Caco-2 (cell line): ENCODE results near the gene FOXP3. TPM values are rescaled to one million over a fixed set of nuclear protein-coding genes. Genes with fewer than 3 reads are reported as not detected.
"Not testable (repeated sequence)": the region's sequence is repeated elsewhere in the genome, so short reads cannot be mapped to it uniquely, and the experiment has no call there.

Experiments
- BruUV-seq: library from RNA; stranded (reverse); fragments of 400-500 nt; replicated peaks from 2 replicates; lab custom pipeline; 2021; lab: Mats Ljungman, UMichigan
- CTCF ChIA-PET: fragments of 300-600 bp; sonication (Branson Sonifier 250); formaldehyde crosslinking; loops from one replicate; lab custom pipeline; 2022; ENCODE audit warnings: antibody characterized with exemption; lab: Charles Lee
- POLR2A ChIA-PET: fragments of 300-600 bp; sonication (Branson Sonifier 250); formaldehyde crosslinking; loops from one replicate; lab custom pipeline; 2022; ENCODE audit warnings: antibody characterized with exemption; lab: Charles Lee
- DNase-seq, 2 experiments: peaks; one replicate each; pipeline versions ENCODE4 v3.0.0 to v3.0.0-alpha.2; 2020 to 2022
- H3K27me3 ChIP-seq: replicated peaks from 2 replicates; pipeline ENCODE4 v1.6.0; 2011; ENCODE audit warnings: low read length; ENCODE audit not compliant: control insufficient read depth, insufficient read depth
- H3K36me3 ChIP-seq: 2 replicates; pipeline ENCODE4 v1.5.1; 2011; ENCODE audit warnings: low read length; ENCODE audit not compliant: control insufficient read depth, insufficient read depth
- H3K4me1 ChIP-seq: fragments of 250-450 bp; sonication (Bioruptor Pico); 2 replicates; pipeline ENCODE4 v1.5.1; 2020; ENCODE audit warnings: mild to moderate bottlenecking
- H3K4me3 ChIP-seq: 2 replicates; pipeline ENCODE4 v1.5.1; 2011; ENCODE audit warnings: low read depth, mild to moderate bottlenecking, control low read depth, low read length
- H3K9me3 ChIP-seq: fragments of 250-450 bp; sonication (Bioruptor Pico); 2 replicates; pipeline ENCODE4 v1.5.1; 2020; ENCODE audit warnings: mild to moderate bottlenecking, moderate library complexity
- H3K27ac Mint-ChIP-seq: one replicate; pipeline ENCODE4 v1.8.0; 2022; ENCODE audit warnings: mixed read lengths; ENCODE audit not compliant: unreplicated experiment
- H3K27me3 Mint-ChIP-seq: one replicate; pipeline ENCODE4 v1.8.0; 2022; ENCODE audit warnings: mixed read lengths; ENCODE audit not compliant: insufficient read depth, unreplicated experiment
- H3K36me3 Mint-ChIP-seq: one replicate; pipeline ENCODE4 v1.8.0; 2022; ENCODE audit warnings: mild to moderate bottlenecking, mixed read lengths; ENCODE audit not compliant: insufficient read depth, unreplicated experiment
- H3K4me1 Mint-ChIP-seq: one replicate; pipeline ENCODE4 v1.8.0; 2022; ENCODE audit warnings: low read depth, mixed read lengths; ENCODE audit not compliant: unreplicated experiment
- H3K4me3 Mint-ChIP-seq: one replicate; pipeline ENCODE4 v1.8.0; 2022; ENCODE audit warnings: mild to moderate bottlenecking, moderate library complexity, mixed read lengths; ENCODE audit not compliant: unreplicated experiment
- H3K9me3 Mint-ChIP-seq: one replicate; pipeline ENCODE4 v1.8.0; 2022; ENCODE audit warnings: mixed read lengths; ENCODE audit not compliant: unreplicated experiment
- CTCF ChIP-seq, 2 experiments: fragments of 200-600 bp in 1 of 2; IDR thresholded peaks; 1 replicate in 1 of 2; 2 replicates in 1 of 2; pipeline versions ENCODE4 v1.5.1 to v1.8.0; 2011 to 2022; ENCODE audit warnings: antibody characterized with exemption in 1 of 2, control low read depth in 1 of 2, inconsistent platforms in 1 of 2, low read depth in 1 of 2, low read length in 1 of 2, mild to moderate bottlenecking in 1 of 2, moderate library complexity in 1 of 2; ENCODE audit not compliant: insufficient read depth in 1 of 2, severe bottlenecking in 1 of 2, unreplicated experiment in 1 of 2
- intact Hi-C: fragments of 100-400 bp; cut with micrococcal nuclease; formaldehyde crosslinking; loops from one replicate; pipeline ENCODE4 v1.10.0; 2022; ENCODE audit not compliant: unreplicated experiment
- total RNA-seq: library from RNA; stranded (reverse); gene quantifications from 2 replicates; pipeline ENCODE4 v1.2.3, GENCODE V29; 2022

The FOXP3 gene
- total RNA-seq, 1 experiment from 2014 or later: 0.88 TPM

- Mint-ChIP-seq H3K27ac (no peak within 1 kb of the TSS), H3K27me3 (no peaks in the 10 kb centered on the region), H3K9me3 (no peaks in the 10 kb centered on the region), H3K4me3 (no peak within 1 kb of the TSS), H3K4me1 (peaks cover under 1% of the 10 kb centered on the region), H3K36me3 (peaks cover under 1% of the 10 kb centered on the region)
- intact Hi-C loops: no loop called here
- no peak for TF ChIP-seq CTCF (IDR thresholded peaks at IDR 0.05; ENCODE audit: insufficient read depth in 1 of 2, low read depth in 1 of 2, low read length in 1 of 2, severe bottlenecking in 1 of 2, unreplicated experiment in 1 of 2)
- no peak within 1 kb of the TSS for H3K4me3 ChIP-seq
- ChIA-PET POLR2A (no interaction called here), CTCF (no interaction called here)
- H3K9me3 ChIP-seq: no peaks in the 10 kb centered on the region
- no peaks in the 10 kb centered on the region for H3K36me3 ChIP-seq
- DNase-seq: no peak
- no peaks in the 10 kb centered on the region for H3K4me1 ChIP-seq
- BruUV-seq: no TSS peak
- no peaks in the 10 kb centered on the region for H3K27me3 ChIP-seq
Measured at GRCh38 chrX:49303346-49303745, 38.8 kb upstream of the FOXP3 start, which contains the start of gene GAGE10. Gene GAGE10, plus strand, starts transcription at chrX:49303646. Its CDS starts 1,214 bp downstream, at chrX:49304860.

- Mint-ChIP-seq H3K4me3 (no peak overlapping the region), H3K36me3 (no peaks in the 10 kb centered on the region), H3K4me1 (no peaks in the 10 kb centered on the region), H3K27me3 (peaks cover 4% of the 10 kb centered on the region), H3K9me3 (no peaks in the 10 kb centered on the region), H3K27ac (no peak overlapping the region)
- Histone ChIP-seq H3K36me3 (no peaks in the 10 kb centered on the region), H3K9me3 (no peaks in the 10 kb centered on the region), H3K4me3 (no peak overlapping the region), H3K27me3 (no peaks in the 10 kb centered on the region), H3K4me1 (no peaks in the 10 kb centered on the region)
- no peak for DNase-seq
- ChIA-PET CTCF (no interaction called here), POLR2A (no interaction called here)
- no peak for TF ChIP-seq CTCF (IDR thresholded peaks at IDR 0.05; ENCODE audit: insufficient read depth in 1 of 2, low read depth in 1 of 2, low read length in 1 of 2, severe bottlenecking in 1 of 2, unreplicated experiment in 1 of 2)
- BruUV-seq: no TSS peak
- intact Hi-C loops: no loop called here
Measured at GRCh38 chrX:49300703-49301102, 36.2 kb upstream of the FOXP3 start.

- H3K9me3 ChIP-seq, POLR2A ChIA-PET, H3K36me3 ChIP-seq, H3K4me3 ChIP-seq, H3K27me3 Mint-ChIP-seq, H3K4me1 Mint-ChIP-seq, DNase-seq, H3K27me3 ChIP-seq, H3K9me3 Mint-ChIP-seq, BruUV-seq, H3K36me3 Mint-ChIP-seq, H3K4me3 Mint-ChIP-seq, CTCF ChIA-PET, H3K4me1 ChIP-seq, H3K27ac Mint-ChIP-seq: not testable (repeated sequence)
- intact Hi-C loops: loop anchor here (10.0 kb wide), 1 partner anchor 456 kb away; no protein-coding TSS in a partner anchor
Measured at GRCh38 chrX:49299293-49299692, 34.8 kb upstream of the FOXP3 start.
